ENCODE results near the gene FAM131C.
"Not testable (repeated sequence)": the region's sequence is repeated elsewhere in the genome, so short reads cannot be mapped to it uniquely, and the experiment has no call there.

Gene FAM131C

GRCh38 chr1:16076031-16076864, 2.8 kb upstream of the FAM131C start:
- DNase-seq, result no peak

DNA sequence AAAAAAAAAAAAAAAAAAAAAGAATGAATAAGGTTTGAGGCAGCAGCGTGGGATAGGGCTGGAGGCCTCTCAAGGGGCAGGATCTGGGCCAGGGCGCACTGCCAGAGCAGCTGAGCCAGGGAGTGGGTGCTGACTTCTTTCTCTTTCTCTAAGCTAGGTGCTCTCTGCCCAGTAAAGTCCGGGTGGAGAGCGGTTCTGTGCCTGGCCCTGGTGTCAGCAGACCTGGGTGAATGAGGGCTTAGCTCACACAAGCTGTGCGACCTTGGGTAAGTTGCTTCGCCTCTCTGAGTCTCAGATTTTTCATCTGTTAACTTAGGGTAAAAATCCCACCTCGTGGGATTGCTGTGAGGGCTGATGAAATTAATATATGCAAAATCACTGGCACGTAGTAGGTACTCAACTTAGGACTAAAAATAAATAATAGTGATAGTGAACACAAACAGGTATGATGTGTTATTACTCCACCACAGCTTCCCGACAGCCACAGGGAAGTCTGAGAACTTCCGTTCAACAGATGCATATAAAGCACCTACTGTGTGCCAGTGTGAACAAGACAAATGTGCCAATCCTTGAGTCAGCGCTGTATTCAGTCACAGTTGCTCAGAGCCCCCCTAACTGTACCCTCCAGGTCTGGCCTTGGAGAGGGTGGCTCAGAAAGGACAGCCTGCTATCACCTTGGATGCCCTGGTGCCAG, 2.0 kb upstream of the FAM131C start:
- DNase-seq, result no peak

DNA sequence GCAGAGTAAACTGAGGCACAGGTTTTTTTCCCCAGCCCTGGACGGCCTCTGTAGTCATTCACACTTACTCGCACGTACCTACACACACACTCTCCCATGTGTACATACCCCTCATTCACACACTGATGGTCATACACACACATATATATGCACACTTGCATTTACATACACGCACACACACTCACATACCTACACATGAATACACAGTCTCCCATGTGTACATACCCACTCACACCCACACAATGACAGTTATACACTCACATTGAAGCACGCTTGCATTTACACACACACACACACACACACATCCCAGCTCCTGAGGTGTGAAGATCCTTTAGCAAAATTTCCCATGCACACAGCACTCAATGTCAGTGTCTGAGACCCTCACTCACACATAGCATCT, 766 bp upstream of the FAM131C start:
- DNase-seq, result no peak

GRCh38 chr1:16072616-16073484, 601 bp downstream of the FAM131C start:
- DNase-seq, result no peak

- DNase-seq, result no peak
These were observed 1.4 kb downstream of the FAM131C start for GRCh38 chr1:16072095-16072494.

DNA sequence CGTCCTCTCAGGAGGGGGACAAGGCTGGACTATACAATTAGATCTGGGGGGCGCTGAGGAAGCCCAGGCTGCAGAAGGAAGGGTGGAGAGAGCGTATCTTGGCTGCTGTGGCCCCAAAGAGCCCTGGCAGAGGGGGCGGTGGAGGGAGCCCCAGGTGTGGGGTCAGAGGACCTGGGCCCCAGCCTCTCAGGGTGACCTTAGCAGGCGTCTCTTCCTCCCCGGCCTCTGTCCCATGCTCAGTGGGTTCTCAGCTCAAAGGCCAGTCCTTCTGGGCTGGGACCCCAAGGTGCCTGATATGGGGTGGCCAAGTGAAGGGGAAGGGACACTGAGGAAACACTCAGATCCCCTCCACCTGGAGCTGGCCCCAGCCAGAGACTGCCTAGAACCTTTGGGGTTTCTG, 1.8 kb downstream of the FAM131C start:
- no peak for DNase-seq

- DNase-seq, result no peak
These were observed 2.7 kb downstream of the FAM131C start for GRCh38 chr1:16070640-16071355.

DNA sequence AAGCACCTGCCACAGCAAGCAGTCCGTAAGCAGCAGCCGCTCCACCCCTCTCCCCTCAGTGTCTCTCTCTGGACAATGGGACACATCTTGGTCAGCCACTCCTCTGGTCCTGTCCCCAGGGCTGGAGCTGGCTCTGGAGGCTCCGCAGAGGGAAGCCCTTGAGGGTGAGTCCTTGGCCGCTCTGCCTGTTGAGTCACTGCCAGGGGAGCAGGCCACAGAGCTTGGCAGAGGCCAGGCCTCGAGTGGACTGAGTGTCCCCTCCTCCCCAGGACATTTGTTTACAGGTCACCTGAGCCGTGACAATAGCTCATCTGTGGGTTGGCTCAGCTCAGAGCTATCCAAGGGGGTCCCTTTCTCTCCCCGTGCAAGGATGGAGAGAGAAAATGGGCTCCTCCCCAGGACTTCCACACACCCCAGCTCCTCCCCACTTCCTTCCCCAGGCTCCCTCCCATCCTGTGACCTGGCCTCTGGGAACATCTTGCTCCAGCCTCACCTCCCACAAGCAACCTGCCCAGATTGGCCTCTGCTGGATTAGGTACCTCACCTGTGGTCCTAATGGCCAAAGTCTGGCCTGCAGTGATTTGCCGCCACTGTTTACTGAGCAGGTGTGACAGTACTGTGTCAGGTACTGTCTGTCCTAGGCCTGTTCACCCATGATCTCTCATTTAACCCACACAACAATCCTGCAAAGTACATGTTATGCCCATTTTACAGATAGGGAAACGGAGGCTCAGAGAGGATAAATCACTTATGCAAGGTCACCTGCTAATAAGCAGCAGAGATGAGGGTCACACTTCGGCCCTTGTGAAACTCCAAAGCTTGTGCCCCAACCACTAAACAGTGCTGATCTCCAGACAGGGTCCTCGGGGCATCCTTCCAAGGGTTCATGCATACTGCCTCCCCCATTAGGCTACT, 4.8 kb downstream of the FAM131C start:
- no peak for DNase-seq

GRCh38 chr1:16067933-16068332, 5.5 kb downstream of the FAM131C start:
- no peak for DNase-seq

GRCh38 chr1:16067127-16067768, 6.2 kb downstream of the FAM131C start:
- DNase-seq, result no peak

DNA sequence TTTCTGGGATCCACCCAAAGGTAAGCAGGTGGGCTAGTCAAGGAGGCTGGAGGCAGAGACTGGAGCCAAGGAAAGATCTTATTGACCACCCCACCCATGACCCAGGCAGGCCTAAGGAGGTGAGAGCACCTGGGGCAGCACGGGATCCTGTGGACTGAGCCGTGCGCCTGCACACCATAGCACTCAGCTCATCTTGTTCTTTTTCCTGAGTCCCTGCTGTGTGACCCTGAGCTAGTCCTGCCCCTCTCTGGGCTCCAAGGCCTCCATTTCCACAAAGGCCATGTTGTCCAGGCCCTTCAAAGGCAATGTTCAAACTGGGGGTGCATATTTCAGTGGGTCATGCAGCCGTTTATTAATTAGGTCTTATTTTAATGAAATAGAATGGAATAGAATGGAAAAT, 7.2 kb downstream of the FAM131C start:
- no peak for DNase-seq

- no peak for DNase-seq
These were observed 8.2 kb downstream of the FAM131C start for GRCh38 chr1:16065269-16065576.

DNA sequence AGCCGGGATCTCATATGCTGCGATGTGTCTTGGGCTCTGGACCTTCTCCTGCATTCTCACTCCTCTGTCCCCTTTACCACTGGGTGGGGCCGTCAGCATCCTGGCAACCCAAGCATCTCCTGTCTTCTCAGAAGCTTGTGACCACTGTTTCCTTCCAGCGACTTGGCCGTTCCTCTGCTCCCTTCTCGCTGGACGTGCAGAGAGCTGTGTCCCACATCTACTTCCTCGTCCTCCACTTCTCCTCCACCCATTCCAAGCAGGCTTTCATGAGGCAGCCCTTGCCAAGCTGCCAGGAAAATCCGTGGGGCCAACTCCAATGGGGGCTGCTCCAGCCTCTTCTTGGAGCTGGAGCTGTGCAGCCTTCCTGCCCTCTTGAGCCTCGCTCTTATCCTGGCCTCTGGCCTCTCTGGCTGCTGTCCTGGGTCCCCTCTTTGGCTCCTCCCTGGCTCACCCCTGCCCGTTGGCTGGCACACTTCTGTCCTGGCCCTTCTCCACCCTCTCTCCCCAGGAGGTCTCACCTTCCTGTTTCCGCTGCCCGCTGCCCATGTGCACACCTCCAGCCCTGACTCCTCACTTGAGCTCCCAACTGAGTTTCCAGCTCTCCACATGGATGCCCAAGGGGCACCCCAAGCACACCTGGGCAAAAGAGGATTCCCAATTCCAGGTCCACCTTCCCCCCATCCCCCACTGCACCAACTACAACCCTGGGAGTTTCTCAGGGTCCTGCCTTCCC, 8.7 kb downstream of the FAM131C start:
- no peak for DNase-seq

DNA sequence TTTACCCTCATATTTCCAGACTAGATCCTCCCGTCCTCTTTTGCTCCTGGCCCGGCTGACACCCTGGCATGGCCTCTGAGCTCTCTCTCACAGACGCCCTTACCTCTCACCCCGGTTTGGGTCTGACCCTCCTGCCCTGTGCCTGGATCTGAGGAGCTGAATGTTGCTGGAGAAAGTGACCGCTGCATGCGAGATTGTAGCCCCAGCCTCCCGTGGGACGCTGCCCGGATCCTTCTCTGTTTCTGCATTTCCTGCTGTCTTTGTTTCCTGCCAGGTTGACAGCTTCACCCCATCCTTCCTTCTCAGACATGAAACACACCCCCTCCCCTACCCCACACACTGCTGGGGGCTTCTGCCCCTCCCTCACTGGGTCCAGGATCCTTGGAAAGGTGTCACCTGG, 9.5 kb downstream of the FAM131C start:
- DNase-seq, result no peak

DNA sequence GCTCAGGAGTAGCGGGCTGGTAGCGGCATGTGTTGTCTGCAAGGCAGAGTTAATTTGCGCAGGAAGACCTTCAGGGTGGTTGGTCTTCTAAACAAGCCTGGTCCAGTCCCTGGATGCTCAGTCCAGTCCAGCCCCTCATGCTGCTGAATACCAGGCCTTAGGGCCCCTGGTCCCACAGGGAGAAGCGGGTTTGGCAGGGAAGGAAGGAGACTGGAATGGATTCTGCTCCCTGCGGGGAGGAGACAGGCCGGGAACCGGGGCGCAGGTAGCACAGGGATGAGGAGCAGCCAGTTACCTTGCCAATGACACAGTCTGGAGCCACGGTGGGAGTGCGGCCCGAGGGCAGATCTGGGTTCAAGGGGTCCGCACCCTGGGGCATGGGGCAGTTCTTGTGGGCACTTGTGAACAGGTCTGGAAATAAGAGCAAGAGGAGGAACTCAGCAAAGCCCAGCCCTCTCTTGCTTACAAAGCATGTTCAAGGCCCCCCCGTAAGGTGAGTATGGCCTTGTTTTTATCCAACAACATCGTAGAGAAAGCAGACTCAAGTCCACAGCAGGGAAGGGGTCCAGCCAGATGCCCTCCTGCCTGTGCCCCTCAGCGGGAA, 10.1 kb downstream of the FAM131C start:
- DNase-seq, result no peak

DNA sequence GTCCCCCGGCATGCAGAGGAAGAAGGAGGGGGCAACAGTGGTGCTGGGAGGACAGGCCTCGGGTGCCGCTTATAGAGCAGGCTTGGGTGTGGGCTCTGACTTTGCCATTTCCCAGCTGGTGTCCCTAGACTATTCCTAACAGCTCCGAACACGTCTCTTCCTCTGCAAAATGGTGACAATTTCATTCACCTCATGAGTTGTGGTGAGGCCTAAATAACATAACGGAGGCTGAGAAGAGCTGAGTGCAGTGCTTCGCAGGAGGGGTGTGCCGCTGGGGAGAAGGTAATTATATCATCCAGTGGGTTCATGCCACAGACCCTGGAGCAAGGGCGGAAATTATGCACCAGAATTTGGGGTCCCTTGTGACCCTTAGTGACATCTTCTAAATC, 10.8 kb downstream of the FAM131C start:
- not testable (repeated sequence) for DNase-seq

- not testable (repeated sequence) for DNase-seq
These were observed 11.3 kb downstream of the FAM131C start for GRCh38 chr1:16061989-16062686.

DNA sequence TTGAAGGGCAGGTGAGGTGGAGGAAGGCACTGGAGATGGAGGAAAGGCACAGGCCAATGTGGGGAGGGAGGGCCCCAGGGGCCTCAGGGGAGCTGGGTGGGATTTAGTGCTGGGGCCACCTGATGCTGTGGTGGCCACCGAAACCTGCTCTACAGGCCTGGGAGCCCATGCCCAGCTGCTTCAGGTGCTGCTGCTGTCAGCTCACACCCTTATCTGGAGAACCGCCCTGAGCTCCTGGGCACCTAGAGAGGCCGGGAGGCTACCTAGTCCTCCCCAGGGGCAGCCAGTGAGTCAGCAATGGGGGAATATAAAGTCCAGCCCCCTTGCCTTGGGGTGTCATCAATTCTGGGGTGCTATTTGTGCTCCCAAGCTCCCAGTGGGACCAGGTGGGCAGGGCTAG, 12.2 kb downstream of the FAM131C start:
- no peak for DNase-seq

GRCh38 chr1:16058394-16059120, 14.9 kb downstream of the FAM131C start:
- not testable (repeated sequence) for DNase-seq
